Lower lobe of right lung (tissue), 2 donors: ENCODE results near the gene HAND2. TPM values are rescaled to one million over a fixed set of nuclear protein-coding genes. Genes with fewer than 3 reads are reported as not detected.

Experiments used
- ATAC-seq, 2 donors: fragments of 200-7000 bp; cut with Tn5 transposase; one replicate each; pipeline ENCODE4 v1.9.1; 2020 to 2022; ENCODE audit warnings: mild to moderate bottlenecking in 2 of 2, moderate library complexity in 2 of 2
- DNase-seq: peaks from one replicate; pipeline ENCODE4 v3.0.0-alpha.2; 2020
- H3K27ac ChIP-seq: fragments of 200-600 bp; one replicate; pipeline ENCODE4 v1.8.0; 2022
- H3K27me3 ChIP-seq: fragments of 200-600 bp; one replicate; pipeline ENCODE4 v1.8.0; 2022; ENCODE audit warnings: low read depth
- H3K36me3 ChIP-seq: fragments of 200-600 bp; one replicate; pipeline ENCODE4 v1.8.0; 2022; ENCODE audit warnings: mild to moderate bottlenecking
- H3K4me1 ChIP-seq: fragments of 200-600 bp; one replicate; pipeline ENCODE4 v1.8.0; 2022
- H3K4me3 ChIP-seq: fragments of 200-600 bp; one replicate; pipeline ENCODE4 v1.8.0; 2022; ENCODE audit warnings: mild to moderate bottlenecking
- H3K9me3 ChIP-seq: fragments of 200-600 bp; one replicate; pipeline ENCODE4 v1.8.0; 2022
- CTCF ChIP-seq: fragments of 200-600 bp; IDR thresholded peaks from one replicate; pipeline ENCODE4 v1.8.0; 2022; ENCODE audit warnings: antibody characterized with exemption, mild to moderate bottlenecking
- intact Hi-C: fragments of 100-400 bp; cut with DNase I; formaldehyde crosslinking; loops from one replicate; pipeline ENCODE4 v1.11.0; 2022
- total RNA-seq: library from RNA; stranded (reverse); fragmentation: NEBNext Ultra II Directional; extraction: Animal tissue kit (Norgen Biotek cat#: 25700); gene quantifications from one replicate; pipeline ENCODE4 v1.2.1, GENCODE V29; 2021
- donor health status: DM: no; HTN: yes; CAD: no; lungs with severe emphysema.

The HAND2 gene
- total RNA-seq, 1 donor from 2014 or later, result 0.35 TPM

GRCh38 chr4:173522160-173522950 is 7.7 kb downstream of the HAND2 start:
- ATAC-seq, result peak; percentile 71 to 78
- Histone ChIP-seq H3K4me1 (peaks cover 39% of the 10 kb centered on the region), H3K4me3 (peak overlapping the region; percentile 35), H3K9me3 (no peaks in the 10 kb centered on the region), H3K27ac (no peak overlapping the region), H3K36me3 (no peaks in the 10 kb centered on the region), H3K27me3 (peaks cover 100% of the 10 kb centered on the region)
- DNase-seq, result no peak
- no peak for TF ChIP-seq CTCF
- intact Hi-C loops, result no loop called here

GRCh38 chr4:173521467-173522159 is 8.4 kb downstream of the HAND2 start:
- Histone ChIP-seq H3K4me1 (peaks cover 39% of the 10 kb centered on the region), H3K27me3 (peaks cover 100% of the 10 kb centered on the region)
- no peak for DNase-seq

GRCh38 chr4:173520921-173521466 is 9.0 kb downstream of the HAND2 start:
- ATAC-seq, result no peak
- H3K9me3 ChIP-seq, result no peaks in the 10 kb centered on the region
- DNase-seq, result no peak
- TF ChIP-seq CTCF, result no peak
- no peak overlapping the region for H3K27ac ChIP-seq
- intact Hi-C loops, result no loop called here
- no peaks in the 10 kb centered on the region for H3K36me3 ChIP-seq
- H3K27me3 ChIP-seq, result peaks cover 100% of the 10 kb centered on the region
- H3K4me3 ChIP-seq, result no peak overlapping the region
- peaks cover 39% of the 10 kb centered on the region for H3K4me1 ChIP-seq

More at GRCh38 chr4:173521467-173522159, 8.4 kb downstream of the HAND2 start:
- no peaks in the 10 kb centered on the region for H3K9me3 ChIP-seq
- H3K36me3 ChIP-seq, result no peaks in the 10 kb centered on the region
- intact Hi-C loops, result no loop called here
- TF ChIP-seq CTCF, result no peak
- H3K4me3 ChIP-seq, result peak overlapping the region; percentile 35
- no peak overlapping the region for H3K27ac ChIP-seq
- peak in 1 of 2 donors; percentile 14 for ATAC-seq

- Histone ChIP-seq H3K4me1 (peaks cover 39% of the 10 kb centered on the region), H3K9me3 (no peaks in the 10 kb centered on the region), H3K27ac (no peak overlapping the region), H3K36me3 (no peaks in the 10 kb centered on the region), H3K27me3 (peaks cover 100% of the 10 kb centered on the region), H3K4me3 (no peak overlapping the region)
- intact Hi-C loops, result no loop called here
- ATAC-seq (no peak), DNase-seq (no peak)
- no peak for TF ChIP-seq CTCF
Measured at GRCh38 chr4:173519111-173520101, 10.6 kb downstream of the HAND2 start.
